ENCODE measurements around the gene SLC6A1. TPM values are rescaled to one million over a fixed set of nuclear protein-coding genes. Genes with fewer than 3 reads are reported as not detected.

The SLC6A1 gene
- total RNA-seq, 1 donor from 2014 or later = 7.5 TPM

GRCh38 chr3:10999221-11000107 is 6.9 kb downstream of the SLC6A1 start:
- peaks cover 7% of the 10 kb centered on the region for H3K27me3 Mint-ChIP-seq (ENCODE audit: unreplicated experiment)
- no peak overlapping the region for H3K27ac Mint-ChIP-seq (ENCODE audit: unreplicated experiment)
- TF ChIP-seq CTCF (IDR thresholded peaks at IDR 0.05; ENCODE audit: unreplicated experiment) = no peak

GRCh38 chr3:11000528-11000927 is 8.0 kb downstream of the SLC6A1 start:
- H3K9me3 Mint-ChIP-seq (ENCODE audit: unreplicated experiment) = no peaks in the 10 kb centered on the region
- peaks cover 7% of the 10 kb centered on the region for H3K27me3 Mint-ChIP-seq (ENCODE audit: unreplicated experiment)
- H3K27ac Mint-ChIP-seq (ENCODE audit: unreplicated experiment) = no peak overlapping the region
- H3K4me1 Mint-ChIP-seq (ENCODE audit: unreplicated experiment) = peaks cover 11% of the 10 kb centered on the region
- TF ChIP-seq CTCF (IDR thresholded peaks at IDR 0.05; ENCODE audit: unreplicated experiment) = no peak
- no peak for DNase-seq (ENCODE audit: low spot score)
- no peak overlapping the region for H3K4me3 Mint-ChIP-seq (ENCODE audit: unreplicated experiment)
- no peaks in the 10 kb centered on the region for H3K36me3 Mint-ChIP-seq (ENCODE audit: low read depth, unreplicated experiment)

More at GRCh38 chr3:10999221-11000107, 6.9 kb downstream of the SLC6A1 start:
- Mint-ChIP-seq H3K36me3 (ENCODE audit: low read depth, unreplicated experiment) (no peaks in the 10 kb centered on the region), H3K4me1 (ENCODE audit: unreplicated experiment) (peaks cover 4% of the 10 kb centered on the region), H3K4me3 (ENCODE audit: unreplicated experiment) (no peak overlapping the region), H3K9me3 (ENCODE audit: unreplicated experiment) (no peaks in the 10 kb centered on the region)
- no peak for DNase-seq (ENCODE audit: low spot score)

- TF ChIP-seq CTCF (IDR thresholded peaks at IDR 0.05; ENCODE audit: unreplicated experiment) = no peak
- H3K4me1 Mint-ChIP-seq (ENCODE audit: unreplicated experiment) = peaks cover 17% of the 10 kb centered on the region
- H3K4me3 Mint-ChIP-seq (ENCODE audit: unreplicated experiment) = no peak overlapping the region
- no peak for DNase-seq (ENCODE audit: low spot score)
- H3K9me3 Mint-ChIP-seq (ENCODE audit: unreplicated experiment) = no peaks in the 10 kb centered on the region
- H3K36me3 Mint-ChIP-seq (ENCODE audit: low read depth, unreplicated experiment) = no peaks in the 10 kb centered on the region
- peaks cover 10% of the 10 kb centered on the region for H3K27me3 Mint-ChIP-seq (ENCODE audit: unreplicated experiment)
- no peak overlapping the region for H3K27ac Mint-ChIP-seq (ENCODE audit: unreplicated experiment)
These were observed 8.6 kb downstream of the SLC6A1 start for GRCh38 chr3:11001020-11001657.

DNA sequence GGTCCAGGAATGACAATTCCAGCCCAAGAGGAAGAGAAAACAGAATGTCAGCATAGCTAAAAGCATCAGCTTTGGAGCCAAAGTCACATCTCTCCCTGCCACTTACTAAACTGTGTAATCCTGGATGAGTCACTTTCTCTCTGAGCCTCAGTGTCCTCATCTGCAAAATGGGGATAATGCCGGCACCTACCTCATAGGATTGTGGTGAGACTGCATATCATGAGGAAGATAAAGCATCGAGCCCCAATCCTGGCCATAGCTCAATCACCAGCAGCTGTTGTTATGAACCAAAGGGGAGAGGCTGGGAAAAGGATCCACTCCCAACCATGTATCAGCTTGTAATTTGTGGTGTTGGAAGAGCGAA is 9.1 kb downstream of the SLC6A1 start:
- TF ChIP-seq CTCF (IDR thresholded peaks at IDR 0.05; ENCODE audit: unreplicated experiment) = no peak
- no peak for DNase-seq (ENCODE audit: low spot score)
- Mint-ChIP-seq H3K4me1 (ENCODE audit: unreplicated experiment) (peaks cover 22% of the 10 kb centered on the region), H3K4me3 (ENCODE audit: unreplicated experiment) (no peak overlapping the region), H3K36me3 (ENCODE audit: low read depth, unreplicated experiment) (no peaks in the 10 kb centered on the region), H3K9me3 (ENCODE audit: unreplicated experiment) (no peaks in the 10 kb centered on the region), H3K27ac (ENCODE audit: unreplicated experiment) (no peak overlapping the region), H3K27me3 (ENCODE audit: unreplicated experiment) (peaks cover 10% of the 10 kb centered on the region)

GRCh38 chr3:11002371-11002807 is 9.8 kb downstream of the SLC6A1 start:
- no peak overlapping the region for H3K27ac Mint-ChIP-seq (ENCODE audit: unreplicated experiment)
- H3K27me3 Mint-ChIP-seq (ENCODE audit: unreplicated experiment) = peaks cover 10% of the 10 kb centered on the region

More at GRCh38 chr3:11002371-11002807, 9.8 kb downstream of the SLC6A1 start:
- H3K4me3 Mint-ChIP-seq (ENCODE audit: unreplicated experiment) = no peak overlapping the region
- DNase-seq (ENCODE audit: low spot score) = no peak
- H3K36me3 Mint-ChIP-seq (ENCODE audit: low read depth, unreplicated experiment) = peaks cover 4% of the 10 kb centered on the region
- TF ChIP-seq CTCF (IDR thresholded peaks at IDR 0.05; ENCODE audit: unreplicated experiment) = no peak
- H3K4me1 Mint-ChIP-seq (ENCODE audit: unreplicated experiment) = peaks cover 29% of the 10 kb centered on the region
- H3K9me3 Mint-ChIP-seq (ENCODE audit: unreplicated experiment) = no peaks in the 10 kb centered on the region
